NCI-H2029 (cell line): ENCODE results near the gene HCAR2.
"Not testable (repeated sequence)": the region's sequence is repeated elsewhere in the genome, so short reads cannot be mapped to it uniquely, and the experiment has no call there.

ENCODE experiments used
- DNase-seq: peaks from one replicate; lab custom pipeline; 2025; lab: John Stamatoyannopoulos, UW

HCAR2 gene

DNA sequence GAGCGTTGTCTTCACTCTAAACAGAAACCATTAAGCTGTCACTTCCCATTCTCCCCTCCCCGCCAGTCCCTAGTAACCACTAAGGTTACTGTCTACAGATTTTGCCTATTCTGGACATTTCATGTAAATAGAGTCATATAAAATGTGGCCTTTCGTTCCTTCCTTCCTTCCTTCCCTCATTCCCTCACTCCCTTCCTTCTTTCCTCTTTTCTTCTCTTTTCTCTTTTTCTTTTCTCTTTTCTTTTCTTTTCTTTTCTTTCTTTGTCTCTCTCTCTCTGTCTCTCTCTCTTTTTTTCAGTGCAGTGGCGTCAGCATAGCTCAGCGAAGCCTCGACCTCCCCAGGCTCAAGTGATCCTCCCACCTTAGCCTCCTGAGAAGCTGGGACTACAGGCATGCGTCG is 37.8 kb downstream of the HCAR2 start:
- no peak for DNase-seq

DNA sequence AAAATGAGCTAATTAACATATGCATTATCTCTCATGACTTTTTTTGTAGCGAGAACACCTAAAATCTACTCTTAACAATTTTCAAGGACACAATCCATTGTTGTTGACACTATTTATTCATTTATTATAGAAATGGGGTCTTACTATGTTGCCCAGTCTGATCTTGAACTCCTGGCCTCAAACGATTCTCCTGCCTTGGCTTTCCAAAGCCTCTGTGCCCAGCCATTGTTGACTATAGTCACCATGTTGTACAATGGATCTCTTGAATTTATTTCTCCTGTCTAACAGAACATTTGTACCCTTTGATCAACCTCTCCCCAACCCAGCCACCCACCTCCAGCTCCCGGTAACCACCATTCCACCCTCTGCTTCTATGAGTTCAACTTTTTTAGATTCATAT is 41.2 kb downstream of the HCAR2 start:
- no peak for DNase-seq

DNA sequence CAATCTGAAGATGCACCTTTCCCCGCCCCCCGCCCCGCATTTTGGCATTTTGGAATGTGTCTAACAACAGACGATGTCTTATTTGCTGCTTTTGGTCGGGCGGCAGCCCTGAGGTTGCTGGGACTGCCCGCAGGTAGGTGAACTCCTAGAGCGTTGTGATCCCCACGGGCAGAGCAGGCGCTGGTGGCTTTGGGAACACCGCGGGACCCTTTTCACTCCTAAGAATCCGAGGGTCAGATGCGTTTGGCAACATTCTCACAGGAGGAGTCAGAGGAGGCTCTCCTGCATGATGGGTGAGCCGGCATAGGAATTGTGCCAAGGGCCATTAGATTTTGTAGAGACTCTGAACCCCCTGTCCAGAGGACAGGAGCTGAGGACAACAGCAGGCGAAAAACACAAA is 41.9 kb downstream of the HCAR2 start:
- no peak for DNase-seq

DNA sequence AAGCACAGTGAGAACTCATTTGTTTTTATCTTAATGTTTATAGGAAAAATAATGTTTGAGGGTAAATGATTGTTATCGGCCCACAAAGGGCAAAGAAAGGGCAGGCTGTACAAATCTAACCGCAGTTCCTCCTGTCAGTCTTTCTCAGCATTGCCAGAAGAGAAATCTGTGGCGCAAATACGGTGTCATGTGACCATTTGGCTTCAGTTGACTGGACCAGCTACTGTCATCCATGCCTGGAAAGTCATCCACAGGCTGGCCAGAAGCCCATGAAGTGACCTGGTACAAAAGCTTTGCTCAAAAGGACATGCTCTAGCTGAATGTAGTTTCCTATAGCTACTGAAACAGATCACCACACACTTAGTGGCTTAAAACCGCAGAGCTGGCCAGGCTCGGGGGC is 43.6 kb downstream of the HCAR2 start:
- no peak for DNase-seq

DNA sequence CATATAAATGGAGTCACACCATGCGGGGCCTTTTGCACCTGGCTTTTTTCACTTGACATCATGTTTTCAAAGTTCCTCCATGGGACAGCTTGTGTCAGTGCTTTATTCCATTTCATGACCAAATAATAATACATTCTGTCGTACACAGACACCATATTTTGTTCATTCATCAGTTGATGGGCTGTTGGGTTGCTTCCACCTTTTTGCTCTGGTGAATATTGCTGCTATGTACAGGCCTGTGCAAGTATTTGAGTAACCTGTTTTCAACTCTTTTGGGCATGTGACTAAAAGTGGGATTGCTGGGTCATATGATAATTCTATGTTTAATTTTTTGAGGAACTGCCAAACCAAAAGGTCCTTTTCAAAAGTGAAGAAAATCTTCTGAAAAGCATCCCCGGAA is 46.9 kb downstream of the HCAR2 start:
- no peak for DNase-seq

DNA sequence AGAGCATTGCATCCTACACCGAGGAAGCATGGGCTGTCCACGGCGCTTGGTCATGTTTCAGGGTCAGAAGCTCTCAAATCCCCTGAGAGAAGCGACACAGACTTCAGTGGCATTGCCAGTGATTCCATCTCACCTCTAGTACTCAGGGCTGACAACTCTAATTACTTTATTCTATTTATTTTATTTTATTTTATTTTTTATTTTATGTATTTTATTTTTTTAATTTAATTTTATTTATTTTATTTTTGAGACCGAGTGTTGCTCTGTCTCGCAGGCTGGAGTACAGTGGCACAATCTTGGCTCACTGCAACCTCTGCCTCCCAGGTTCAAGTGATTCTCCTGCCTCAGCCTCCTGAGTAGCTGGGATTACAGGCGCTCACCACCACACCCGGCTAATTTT is 49.9 kb downstream of the HCAR2 start:
- not testable (repeated sequence) for DNase-seq

DNA sequence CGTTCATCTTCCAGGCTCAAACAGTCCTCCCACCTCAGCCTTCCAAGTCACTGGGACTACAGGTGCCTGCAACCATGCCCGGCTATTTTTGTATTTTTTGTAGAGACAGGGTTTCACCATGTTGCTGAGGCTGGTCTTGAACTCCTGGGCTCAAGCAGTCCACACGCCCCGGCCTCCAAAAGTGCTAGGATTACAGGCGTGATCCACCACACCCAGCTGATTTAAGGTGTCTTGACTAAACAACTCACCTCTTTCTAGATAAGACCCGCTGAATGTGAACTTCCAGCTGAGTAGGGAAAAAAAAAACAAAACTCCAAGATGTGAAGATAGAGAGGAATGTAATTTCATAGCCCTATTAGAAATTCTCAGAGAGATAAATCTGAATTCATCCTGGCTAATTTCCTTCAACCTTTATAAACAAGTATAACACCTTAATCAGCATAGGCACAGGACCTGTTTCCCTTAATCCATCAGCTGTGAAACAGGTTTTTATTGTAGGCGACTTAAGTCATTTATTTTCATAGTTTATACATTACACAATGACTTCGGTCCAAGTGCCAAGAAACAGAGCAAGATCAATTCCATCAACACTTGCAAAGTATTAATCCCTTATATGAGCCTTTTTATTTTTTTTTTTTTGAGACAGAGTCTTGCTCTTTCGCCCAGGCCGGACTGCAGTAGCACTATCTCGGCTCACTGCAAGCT is 51.5 kb downstream of the HCAR2 start:
- DNase-seq: no peak
